ENCODE measurements around the gene ST3GAL4.
A peak's percentile ranks its signal among the peaks of the same experiment; 100 is the strongest.
"Not testable (repeated sequence)": the region's sequence is repeated elsewhere in the genome, so short reads cannot be mapped to it uniquely, and the experiment has no call there.

ST3GAL4 gene

GRCh38 chr11:126359431-126360048, 4.1 kb downstream of the ST3GAL4 start:
- TF ChIP-seq CTCF (IDR thresholded peaks at IDR 0.05) = no peak
- no peak overlapping the region for H3K4me3 ChIP-seq (ENCODE audit: low read depth in 1 of 2, low read length in 1 of 2)
- peaks cover 6% of the 10 kb centered on the region for H3K36me3 ChIP-seq
- no peak overlapping the region for H3K27ac ChIP-seq
- H3K27me3 ChIP-seq = no peaks in the 10 kb centered on the region
- H3K4me1 ChIP-seq (ENCODE audit: control insufficient read depth in 1 of 2, insufficient read depth in 1 of 2, low read depth in 1 of 2, low read length in 1 of 2) = peaks cover 42 to 50% of the 10 kb centered on the region in 2 experiments
- no peaks in the 10 kb centered on the region for H3K9me3 ChIP-seq

- Histone ChIP-seq H3K4me1 (ENCODE audit: control insufficient read depth in 1 of 2, insufficient read depth in 1 of 2, low read depth in 1 of 2, low read length in 1 of 2) (peaks cover 37 to 44% of the 10 kb centered on the region in 2 experiments), H3K27ac (no peak overlapping the region), H3K27me3 (no peaks in the 10 kb centered on the region), H3K36me3 (peaks cover 6% of the 10 kb centered on the region), H3K9me3 (no peaks in the 10 kb centered on the region), H3K4me3 (ENCODE audit: low read depth in 1 of 2, low read length in 1 of 2) (no peak overlapping the region)
- TF ChIP-seq CTCF (IDR thresholded peaks at IDR 0.05) = no peak
These were observed 4.6 kb downstream of the ST3GAL4 start for GRCh38 chr11:126360049-126360446.

- Histone ChIP-seq H3K27me3 (no peaks in the 10 kb centered on the region), H3K4me1 (ENCODE audit: control insufficient read depth in 1 of 2, insufficient read depth in 1 of 2, low read depth in 1 of 2, low read length in 1 of 2) (peaks cover 35 to 40% of the 10 kb centered on the region in 2 experiments), H3K4me3 (ENCODE audit: low read depth in 1 of 2, low read length in 1 of 2) (no peak overlapping the region), H3K27ac (no peak overlapping the region), H3K9me3 (no peaks in the 10 kb centered on the region), H3K36me3 (peaks cover 6% of the 10 kb centered on the region)
- TF ChIP-seq CTCF (IDR thresholded peaks at IDR 0.05) = no peak
These were observed 5.9 kb downstream of the ST3GAL4 start for GRCh38 chr11:126361400-126361799.

GRCh38 chr11:126362879-126363655, 7.6 kb downstream of the ST3GAL4 start:
- Histone ChIP-seq H3K4me1 (ENCODE audit: control insufficient read depth in 1 of 2, insufficient read depth in 1 of 2, low read depth in 1 of 2, low read length in 1 of 2) (peaks cover 34 to 35% of the 10 kb centered on the region in 2 experiments), H3K27me3 (no peaks in the 10 kb centered on the region), H3K27ac (peak overlapping the region; percentile 18), H3K4me3 (ENCODE audit: low read depth in 1 of 2, low read length in 1 of 2) (no peak overlapping the region), H3K36me3 (peaks cover 6% of the 10 kb centered on the region), H3K9me3 (no peaks in the 10 kb centered on the region)
- no peak for TF ChIP-seq CTCF (IDR thresholded peaks at IDR 0.05)

GRCh38 chr11:126363706-126364248, 8.3 kb downstream of the ST3GAL4 start:
- peaks cover 34 to 36% of the 10 kb centered on the region in 2 experiments for H3K4me1 ChIP-seq (ENCODE audit: control insufficient read depth in 1 of 2, insufficient read depth in 1 of 2, low read depth in 1 of 2, low read length in 1 of 2)
- peak overlapping the region; percentile 10 for H3K27ac ChIP-seq
- no peaks in the 10 kb centered on the region for H3K27me3 ChIP-seq
- H3K36me3 ChIP-seq = peaks cover 6% of the 10 kb centered on the region
- H3K4me3 ChIP-seq (ENCODE audit: low read depth in 1 of 2, low read length in 1 of 2) = no peak overlapping the region
- TF ChIP-seq CTCF (IDR thresholded peaks at IDR 0.05) = no peak
- no peaks in the 10 kb centered on the region for H3K9me3 ChIP-seq

GRCh38 chr11:126364735-126365134, 9.2 kb downstream of the ST3GAL4 start:
- H3K4me1 ChIP-seq (ENCODE audit: control insufficient read depth in 1 of 2, insufficient read depth in 1 of 2, low read depth in 1 of 2, low read length in 1 of 2) = peaks cover 41 to 44% of the 10 kb centered on the region in 2 experiments
- not testable (repeated sequence) for H3K9me3 ChIP-seq; H3K27me3 ChIP-seq; H3K4me3 ChIP-seq (ENCODE audit: low read depth in 1 of 2, low read length in 1 of 2); H3K36me3 ChIP-seq; H3K27ac ChIP-seq

- peaks cover 46 to 49% of the 10 kb centered on the region in 2 experiments for H3K4me1 ChIP-seq (ENCODE audit: control insufficient read depth in 1 of 2, insufficient read depth in 1 of 2, low read depth in 1 of 2, low read length in 1 of 2)
- not testable (repeated sequence) for H3K9me3 ChIP-seq; H3K4me3 ChIP-seq (ENCODE audit: low read depth in 1 of 2, low read length in 1 of 2); H3K27ac ChIP-seq; H3K36me3 ChIP-seq; H3K27me3 ChIP-seq
These were observed 10.0 kb downstream of the ST3GAL4 start for GRCh38 chr11:126365508-126365907.
